ENCODE results near the gene TMEM273.

Gene TMEM273

DNA sequence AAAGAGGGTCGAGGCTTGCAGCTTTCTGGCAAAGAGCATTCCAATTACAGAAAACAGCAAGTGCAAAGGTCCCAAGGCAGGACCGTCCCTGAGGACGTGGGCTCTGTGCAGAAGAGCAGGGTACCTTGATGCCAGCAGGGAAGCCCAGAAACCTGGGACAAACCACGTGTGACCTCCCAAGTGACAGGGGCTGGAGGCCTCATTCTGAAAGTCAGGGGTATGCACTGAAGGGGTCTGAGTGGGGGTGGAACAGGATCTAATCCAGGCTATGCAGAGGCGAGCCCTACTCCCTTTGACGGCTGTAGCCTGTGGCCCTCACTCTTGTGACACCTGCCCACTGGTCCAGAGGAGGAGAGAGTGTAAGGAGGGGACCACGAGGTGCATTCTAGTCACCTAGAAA, 22.9 kb downstream of the TMEM273 start:
- TF ChIP-seq, protein P1, sequence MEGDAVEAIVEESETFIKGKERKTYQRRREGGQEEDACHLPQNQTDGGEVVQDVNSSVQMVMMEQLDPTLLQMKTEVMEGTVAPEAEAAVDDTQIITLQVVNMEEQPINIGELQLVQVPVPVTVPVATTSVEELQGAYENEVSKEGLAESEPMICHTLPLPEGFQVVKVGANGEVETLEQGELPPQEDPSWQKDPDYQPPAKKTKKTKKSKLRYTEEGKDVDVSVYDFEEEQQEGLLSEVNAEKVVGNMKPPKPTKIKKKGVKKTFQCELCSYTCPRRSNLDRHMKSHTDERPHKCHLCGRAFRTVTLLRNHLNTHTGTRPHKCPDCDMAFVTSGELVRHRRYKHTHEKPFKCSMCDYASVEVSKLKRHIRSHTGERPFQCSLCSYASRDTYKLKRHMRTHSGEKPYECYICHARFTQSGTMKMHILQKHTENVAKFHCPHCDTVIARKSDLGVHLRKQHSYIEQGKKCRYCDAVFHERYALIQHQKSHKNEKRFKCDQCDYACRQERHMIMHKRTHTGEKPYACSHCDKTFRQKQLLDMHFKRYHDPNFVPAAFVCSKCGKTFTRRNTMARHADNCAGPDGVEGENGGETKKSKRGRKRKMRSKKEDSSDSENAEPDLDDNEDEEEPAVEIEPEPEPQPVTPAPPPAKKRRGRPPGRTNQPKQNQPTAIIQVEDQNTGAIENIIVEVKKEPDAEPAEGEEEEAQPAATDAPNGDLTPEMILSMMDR (IDR thresholded peaks at IDR 0.05; ENCODE audit: low read depth, low read length, missing control alignments): no peak
- H3K4me3 ChIP-seq (replicated peaks; ENCODE audit: low read depth, low read length): no peak overlapping the region
- DNase-seq (ENCODE audit: extremely low read depth, low read depth): no peak

DNA sequence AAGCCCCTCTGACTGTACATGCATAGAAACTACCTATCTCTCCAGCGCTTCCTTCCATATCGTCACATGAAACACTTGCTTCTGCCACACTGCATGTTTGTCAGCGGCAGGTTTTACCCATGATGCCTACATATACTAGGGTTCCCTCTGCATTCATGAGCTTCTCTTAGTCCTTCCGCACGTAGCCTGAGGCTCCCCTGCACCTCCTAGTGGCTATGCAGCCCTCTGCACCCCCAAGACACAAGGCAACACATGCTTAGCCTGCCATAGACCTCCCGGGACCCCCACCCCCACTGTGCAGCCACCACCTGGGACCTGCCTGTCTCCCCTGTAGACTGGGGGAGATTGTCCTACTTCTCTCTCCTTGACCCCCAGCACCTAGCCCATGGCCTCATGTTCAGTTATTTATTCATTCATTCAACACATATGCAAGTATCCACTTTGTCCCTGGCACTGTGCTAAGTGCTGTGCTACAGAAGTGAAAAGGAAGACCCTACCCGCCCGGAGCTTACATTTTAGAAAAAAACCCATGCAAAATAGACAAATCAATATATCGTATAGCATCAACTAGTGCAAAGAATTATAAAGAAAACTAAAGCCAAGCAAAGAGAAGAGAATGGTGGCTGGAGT, 23.5 kb downstream of the TMEM273 start:
- no peak overlapping the region for H3K4me3 ChIP-seq (replicated peaks; ENCODE audit: low read depth, low read length)
- TF ChIP-seq, protein P1 (IDR thresholded peaks at IDR 0.05; ENCODE audit: low read depth, low read length, missing control alignments): peak; percentile 65
- DNase-seq (ENCODE audit: extremely low read depth, low read depth): no peak

DNA sequence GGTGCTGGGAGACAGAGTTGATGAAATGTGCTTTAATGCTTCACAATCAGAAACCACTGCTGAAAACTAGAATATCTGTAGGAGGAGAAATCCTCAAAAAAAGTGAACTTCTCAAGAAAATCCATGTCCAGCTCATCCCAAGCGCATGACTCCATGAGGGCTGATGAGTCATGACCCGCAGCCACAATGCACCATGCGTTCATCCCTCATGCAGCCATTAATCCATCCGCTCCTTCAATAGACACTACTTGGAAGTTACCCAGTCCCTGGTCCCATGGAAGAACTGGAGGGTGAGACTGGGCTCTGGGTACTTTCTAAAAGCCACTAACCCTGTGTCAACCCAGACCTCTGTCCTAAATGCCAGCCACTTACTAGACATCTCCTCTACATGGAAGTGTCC, 24.4 kb downstream of the TMEM273 start:
- H3K4me3 ChIP-seq (replicated peaks; ENCODE audit: low read depth, low read length): no peak overlapping the region
- TF ChIP-seq, protein P1 (IDR thresholded peaks at IDR 0.05; ENCODE audit: low read depth, low read length, missing control alignments): no peak
- DNase-seq (ENCODE audit: extremely low read depth, low read depth): no peak

DNA sequence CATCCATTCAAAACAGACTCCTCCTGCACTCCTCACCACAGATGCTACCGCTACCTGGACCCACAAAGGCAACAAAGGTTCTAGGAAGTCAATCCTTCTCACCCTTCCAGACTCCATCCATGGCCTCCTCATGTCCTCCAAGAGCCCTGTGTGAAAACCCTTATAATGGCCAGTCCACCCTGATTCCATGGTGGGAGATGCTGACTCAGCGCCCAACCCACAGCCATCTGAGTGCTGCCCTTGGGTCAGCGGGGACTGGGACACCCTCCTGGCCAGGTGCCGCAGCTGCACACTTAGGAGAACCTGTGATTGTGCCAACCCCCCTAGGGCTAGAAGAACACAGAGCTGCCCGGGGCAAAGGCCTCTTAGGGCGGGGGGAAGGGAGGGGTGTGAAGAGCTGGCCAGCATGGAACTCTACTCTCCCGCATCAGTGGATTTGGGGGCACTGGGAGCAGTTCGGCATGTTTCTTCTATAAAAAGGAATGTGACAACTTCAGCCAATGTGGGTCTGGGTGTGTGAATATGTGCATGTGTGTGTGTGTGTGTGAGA, 25.4 kb downstream of the TMEM273 start:
- TF ChIP-seq, protein P1 (IDR thresholded peaks at IDR 0.05; ENCODE audit: low read depth, low read length, missing control alignments): no peak
- DNase-seq (ENCODE audit: extremely low read depth, low read depth): no peak
- H3K4me3 ChIP-seq (replicated peaks; ENCODE audit: low read depth, low read length): no peak overlapping the region

DNA sequence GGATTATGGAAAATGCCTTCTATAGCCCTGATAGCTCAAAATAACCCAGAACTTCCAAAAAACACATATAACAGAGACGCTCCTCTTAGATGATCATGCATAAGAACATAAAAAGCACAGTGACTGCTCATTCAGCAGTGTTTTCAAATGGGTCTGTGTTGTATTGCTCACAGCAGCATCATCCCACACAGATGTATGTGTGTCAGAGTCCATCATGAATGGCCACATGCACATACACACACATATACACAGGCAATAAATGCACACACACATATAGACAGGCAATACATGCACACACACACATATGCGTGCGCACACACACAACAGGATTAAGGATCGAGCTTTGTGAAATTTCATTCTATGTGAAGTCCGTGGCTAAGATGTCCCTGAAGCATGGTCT, 26.1 kb downstream of the TMEM273 start:
- no peak overlapping the region for H3K4me3 ChIP-seq (replicated peaks; ENCODE audit: low read depth, low read length)
- no peak for DNase-seq (ENCODE audit: extremely low read depth, low read depth)
- TF ChIP-seq, protein P1 (IDR thresholded peaks at IDR 0.05; ENCODE audit: low read depth, low read length, missing control alignments): no peak

DNA sequence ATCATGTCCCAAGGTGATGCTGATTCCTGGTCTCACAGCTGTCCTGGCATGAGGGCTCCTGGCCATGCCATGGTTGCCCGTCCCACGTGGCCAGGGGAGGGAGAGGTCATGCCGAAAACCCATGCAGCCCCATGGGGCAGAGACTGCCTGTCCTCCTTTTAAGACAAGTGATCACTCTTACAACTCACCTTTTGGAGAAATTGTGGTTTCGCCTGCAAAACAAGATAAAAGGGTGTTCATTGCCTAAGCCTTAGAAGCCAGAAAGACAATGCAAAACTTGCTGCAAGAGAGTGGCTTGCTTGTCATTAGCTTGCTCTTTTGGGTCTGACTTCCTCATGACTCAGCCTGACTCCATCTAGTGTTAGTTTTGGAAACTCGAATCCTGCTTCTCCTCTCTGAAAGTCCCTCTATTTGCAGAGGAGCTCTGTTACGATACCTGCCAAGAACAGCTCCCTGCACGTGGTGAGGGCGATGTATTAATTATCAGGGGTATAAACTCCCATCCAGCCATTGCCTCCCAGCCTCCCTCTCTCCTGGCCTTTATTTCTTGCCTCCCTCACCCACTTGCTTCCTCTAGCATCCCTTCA, 26.7 kb downstream of the TMEM273 start:
- TF ChIP-seq, protein P1 (IDR thresholded peaks at IDR 0.05; ENCODE audit: low read depth, low read length, missing control alignments): peak; percentile 46
- H3K4me3 ChIP-seq (replicated peaks; ENCODE audit: low read depth, low read length): no peak overlapping the region
- DNase-seq (ENCODE audit: extremely low read depth, low read depth): no peak
